Chondrocyte (in vitro differentiated cells): ENCODE results near the gene MSRB3. TPM values are rescaled to one million over a fixed set of nuclear protein-coding genes. Genes with fewer than 3 reads are reported as not detected.

Experiments used
- DNase-seq: peaks from one replicate; pipeline ENCODE4 v3.0.0; 2021; ENCODE audit warnings: mixed read lengths, low spot score
- H3K27ac Mint-ChIP-seq: one replicate; pipeline ENCODE4 v1.8.0; 2021; ENCODE audit warnings: mild to moderate bottlenecking, moderate library complexity, mixed read lengths; ENCODE audit not compliant: unreplicated experiment
- H3K27me3 Mint-ChIP-seq: 2 replicates; pipeline ENCODE4 v1.8.0; 2021; ENCODE audit warnings: low read depth, mixed read lengths
- H3K36me3 Mint-ChIP-seq: 2 replicates; pipeline ENCODE4 v1.8.0; 2021; ENCODE audit warnings: low read depth, mixed read lengths
- H3K4me1 Mint-ChIP-seq: 2 replicates; pipeline ENCODE4 v1.8.0; 2021; ENCODE audit warnings: low read depth, mild to moderate bottlenecking, mixed read lengths
- H3K4me3 Mint-ChIP-seq: one replicate; pipeline ENCODE4 v1.8.0; 2021; ENCODE audit warnings: mild to moderate bottlenecking, moderate library complexity, mixed read lengths; ENCODE audit not compliant: unreplicated experiment
- H3K9me3 Mint-ChIP-seq: 2 replicates; pipeline ENCODE4 v1.8.0; 2021; ENCODE audit warnings: low read depth, mixed read lengths
- CTCF ChIP-seq: fragments of 200-600 bp; sonication (generic); IDR thresholded peaks from 2 replicates; pipeline ENCODE4 v1.5.0; 2021; ENCODE audit warnings: antibody characterized with exemption, mild to moderate bottlenecking, moderate library complexity
- total RNA-seq: library from RNA; stranded (reverse); gene quantifications from 3 replicates; pipeline ENCODE4 v1.2.1, GENCODE V29; 2021

The MSRB3 gene
- total RNA-seq, 1 donor from 2014 or later = 160 TPM

GRCh38 chr12:65339161-65339560 is 60.7 kb downstream of the MSRB3 start:
- Mint-ChIP-seq H3K27me3 (no peaks in the 10 kb centered on the region), H3K27ac (no peak overlapping the region), H3K9me3 (peaks cover 2% of the 10 kb centered on the region), H3K4me1 (peaks cover 26% of the 10 kb centered on the region), H3K36me3 (peaks cover 8% of the 10 kb centered on the region), H3K4me3 (no peak overlapping the region)
- TF ChIP-seq CTCF = no peak
- DNase-seq = no peak

GRCh38 chr12:65343230-65343629 is 64.7 kb downstream of the MSRB3 start:
- Mint-ChIP-seq H3K27me3 (no peaks in the 10 kb centered on the region), H3K4me3 (no peak overlapping the region), H3K9me3 (peaks cover 7% of the 10 kb centered on the region), H3K36me3 (peaks cover 12% of the 10 kb centered on the region), H3K27ac (no peak overlapping the region), H3K4me1 (peaks cover 3% of the 10 kb centered on the region)
- DNase-seq = no peak
- no peak for TF ChIP-seq CTCF

GRCh38 chr12:65343801-65344200 is 65.3 kb downstream of the MSRB3 start:
- peaks cover 5% of the 10 kb centered on the region for H3K9me3 Mint-ChIP-seq
- no peak for TF ChIP-seq CTCF
- H3K4me1 Mint-ChIP-seq = peaks cover 3% of the 10 kb centered on the region
- H3K36me3 Mint-ChIP-seq = peaks cover 13% of the 10 kb centered on the region
- H3K4me3 Mint-ChIP-seq = no peak overlapping the region
- DNase-seq = no peak
- H3K27ac Mint-ChIP-seq = no peak overlapping the region
- H3K27me3 Mint-ChIP-seq = no peaks in the 10 kb centered on the region

GRCh38 chr12:65355461-65355860 is 77.0 kb downstream of the MSRB3 start:
- Mint-ChIP-seq H3K36me3 (peaks cover 16% of the 10 kb centered on the region), H3K9me3 (peaks cover 11% of the 10 kb centered on the region), H3K27ac (no peak overlapping the region), H3K27me3 (no peaks in the 10 kb centered on the region), H3K4me1 (peaks cover 23% of the 10 kb centered on the region), H3K4me3 (no peak overlapping the region)
- no peak for DNase-seq
- TF ChIP-seq CTCF = no peak

GRCh38 chr12:65362234-65363031 is 84.0 kb downstream of the MSRB3 start:
- Mint-ChIP-seq H3K4me3 (no peak overlapping the region), H3K27me3 (no peaks in the 10 kb centered on the region), H3K4me1 (peaks cover 27% of the 10 kb centered on the region), H3K9me3 (no peaks in the 10 kb centered on the region), H3K27ac (peak overlapping the region; percentile 79), H3K36me3 (peaks cover 17% of the 10 kb centered on the region)
- no peak for DNase-seq
- TF ChIP-seq CTCF = no peak
